Superior temporal gyrus (tissue), 1 donor: Measurements from ENCODE around the gene SRPK2.
"Not testable (repeated sequence)": the region's sequence is repeated elsewhere in the genome, so short reads cannot be mapped to it uniquely, and the experiment has no call there.

Source experiments
- DNase-seq: peaks from one replicate; pipeline ENCODE4 v3.0.0-alpha.2; 2016; ENCODE audit errors: extremely low spot score

Gene SRPK2

DNA sequence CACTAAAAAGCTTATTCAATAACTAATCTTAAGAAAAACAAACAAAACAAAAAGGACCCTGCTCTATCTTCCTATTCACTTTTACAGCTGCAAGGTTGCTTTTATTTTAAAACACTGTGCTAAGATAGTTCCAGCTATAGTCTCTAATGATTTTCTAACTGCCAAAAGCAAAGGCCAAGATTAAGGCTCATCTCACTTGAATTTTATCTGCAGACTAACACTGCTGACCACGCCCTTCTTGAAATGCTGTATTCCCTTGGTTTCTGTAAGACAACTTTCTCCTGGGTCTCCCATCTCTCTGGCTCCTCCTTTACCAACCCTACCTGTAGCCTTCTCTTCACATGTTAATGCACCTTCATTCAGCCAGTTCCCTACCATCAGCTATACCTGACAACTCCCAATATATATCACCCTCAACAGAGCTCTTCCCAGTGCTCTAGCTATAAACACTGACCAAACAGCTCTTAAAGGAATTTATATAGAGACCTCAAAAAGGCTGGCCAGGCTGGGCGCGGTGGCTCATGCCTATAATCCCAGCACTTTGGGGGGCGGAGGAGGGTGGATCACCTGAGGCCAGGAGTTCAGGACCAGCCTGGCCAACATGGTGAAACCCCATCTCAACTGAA lies 11.7 kb downstream of the SRPK2 start:
- DNase-seq: no peak

DNA sequence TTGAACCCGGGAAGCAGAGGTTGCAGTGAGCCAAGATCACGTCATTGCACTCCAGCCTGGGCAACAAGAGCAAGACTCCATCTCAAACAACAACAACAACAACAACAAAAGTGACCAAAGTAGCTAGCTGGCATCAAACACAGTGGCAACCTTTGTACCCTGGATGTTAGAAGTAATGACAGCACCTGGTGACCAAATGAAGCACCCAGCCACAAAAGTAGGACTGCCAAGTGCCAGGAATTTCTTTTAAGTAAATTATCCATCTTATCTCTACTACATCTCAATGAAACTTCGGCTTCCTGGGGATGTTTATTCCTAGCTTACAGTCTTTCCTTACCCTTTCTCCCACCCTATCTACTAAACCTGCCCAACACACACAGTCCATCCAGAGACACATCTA lies 18.8 kb downstream of the SRPK2 start:
- DNase-seq: no peak

DNA sequence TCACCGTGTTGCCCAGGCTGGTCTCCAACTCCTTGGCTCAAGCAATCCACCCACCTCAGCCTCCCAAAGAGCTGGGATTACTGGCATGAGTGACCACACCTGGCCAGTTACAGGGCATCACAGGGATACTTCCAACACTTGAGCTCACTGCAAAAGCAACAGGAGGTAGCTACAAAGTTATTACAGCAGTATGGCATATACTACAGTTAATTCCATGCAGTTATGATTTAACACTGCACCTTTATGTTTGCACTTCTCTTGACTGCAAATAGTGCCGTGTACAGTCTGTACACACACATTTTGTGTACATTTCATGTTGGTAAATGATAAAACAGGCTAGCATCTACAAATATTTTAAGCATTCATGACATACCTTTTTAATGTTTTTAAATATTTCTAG lies 21.3 kb downstream of the SRPK2 start:
- no peak for DNase-seq

DNA sequence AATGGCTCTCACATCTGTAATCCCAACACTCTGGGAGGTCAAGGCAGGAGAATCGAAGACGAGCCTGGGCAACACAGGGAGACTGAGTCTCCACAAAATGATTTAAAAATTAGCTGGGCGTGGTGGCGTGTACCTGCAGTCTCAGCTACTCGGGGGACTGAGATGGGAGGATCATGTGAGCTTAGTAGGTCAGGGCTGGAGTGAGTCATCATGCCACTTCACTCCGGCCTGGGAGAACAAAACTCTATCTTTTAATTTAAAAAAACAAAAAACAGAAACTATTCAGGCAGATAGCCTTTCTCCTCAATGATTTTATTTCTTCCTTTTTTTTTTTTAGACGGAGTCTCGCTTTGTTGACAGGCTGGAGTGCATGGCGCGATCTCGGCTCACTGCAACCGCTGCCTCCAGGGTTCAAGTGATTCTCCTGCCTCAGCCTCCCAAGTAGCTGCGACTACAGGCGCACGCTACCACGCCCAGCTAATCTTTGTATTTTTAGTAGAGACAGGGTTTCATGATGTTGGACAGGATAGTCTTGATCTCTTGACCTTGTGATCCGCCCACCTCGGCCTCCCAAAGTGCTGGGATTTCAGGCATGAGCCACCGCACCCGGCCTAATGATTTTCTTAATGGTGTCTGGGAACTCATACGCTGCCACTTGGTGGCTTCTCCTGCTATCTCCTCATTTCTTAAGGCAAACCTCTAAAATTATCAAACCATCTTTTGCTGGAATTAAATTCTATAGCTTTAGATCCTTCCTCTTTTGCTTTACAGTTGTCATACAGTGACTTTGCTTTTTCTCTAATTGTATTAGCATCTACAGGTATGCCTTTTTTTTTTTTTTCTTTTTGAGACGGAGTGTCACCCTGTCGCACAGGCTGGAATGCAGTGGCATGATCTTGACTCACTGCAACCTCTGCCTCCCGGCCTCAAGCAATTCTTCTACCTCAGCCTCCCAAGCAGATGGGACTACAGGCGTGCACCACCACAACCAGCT lies 22.9 kb downstream of the SRPK2 start:
- DNase-seq: no peak

DNA sequence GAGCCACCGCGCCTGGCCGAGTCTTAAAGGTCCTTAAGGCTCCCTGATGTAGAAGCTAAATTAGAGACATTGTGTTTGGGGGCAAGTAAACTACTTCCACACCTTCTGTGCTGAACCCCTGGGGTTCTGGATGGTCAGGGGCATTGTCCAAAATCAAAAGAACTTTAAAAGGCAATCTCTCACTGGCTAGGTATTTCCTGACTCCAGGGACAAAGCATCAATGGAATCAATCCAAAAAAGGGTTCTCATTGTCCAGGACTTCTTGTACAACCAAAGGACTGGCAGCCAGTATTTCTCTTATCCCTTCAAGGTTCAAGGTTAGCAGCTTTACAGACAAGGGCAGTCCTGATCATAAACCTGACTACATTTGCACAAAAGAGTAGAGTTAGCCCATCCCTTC lies 24.0 kb downstream of the SRPK2 start:
- no peak for DNase-seq

DNA sequence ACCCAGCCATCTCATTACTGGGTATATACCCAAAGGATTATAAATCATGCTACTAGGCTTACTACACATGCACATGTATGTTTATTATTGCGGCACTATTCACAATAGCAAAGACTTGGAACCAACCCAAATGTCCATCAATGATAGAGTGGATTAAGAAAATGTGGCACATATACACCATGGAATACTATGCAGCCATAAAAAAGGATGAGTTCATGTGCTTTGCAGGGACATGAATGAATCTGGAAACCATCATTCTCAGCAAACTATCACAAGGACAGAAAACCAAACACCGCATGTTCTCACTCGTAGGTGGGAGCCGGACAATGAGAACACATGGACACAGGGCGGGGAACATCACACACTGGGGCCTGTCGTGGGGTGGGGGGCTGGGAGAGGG lies 25.1 kb downstream of the SRPK2 start:
- not testable (repeated sequence) for DNase-seq

DNA sequence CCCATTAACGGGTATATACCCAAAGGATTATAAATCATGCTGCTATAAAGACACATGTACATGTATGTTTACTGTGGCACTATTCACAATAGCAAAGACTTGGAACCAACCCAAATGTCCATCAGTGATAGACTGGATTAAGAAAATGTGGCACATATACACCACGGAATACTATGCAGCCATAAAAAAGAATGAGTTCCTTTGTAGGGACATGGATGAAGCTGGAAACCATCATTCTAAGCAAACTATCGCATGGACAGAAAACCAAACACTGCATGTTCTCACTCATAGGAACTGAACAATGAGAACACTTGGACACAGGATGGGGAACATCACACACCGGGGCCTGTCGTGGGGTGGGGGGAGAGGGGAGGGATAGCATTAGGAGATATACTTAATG lies 26.0 kb downstream of the SRPK2 start:
- not testable (repeated sequence) for DNase-seq

DNA sequence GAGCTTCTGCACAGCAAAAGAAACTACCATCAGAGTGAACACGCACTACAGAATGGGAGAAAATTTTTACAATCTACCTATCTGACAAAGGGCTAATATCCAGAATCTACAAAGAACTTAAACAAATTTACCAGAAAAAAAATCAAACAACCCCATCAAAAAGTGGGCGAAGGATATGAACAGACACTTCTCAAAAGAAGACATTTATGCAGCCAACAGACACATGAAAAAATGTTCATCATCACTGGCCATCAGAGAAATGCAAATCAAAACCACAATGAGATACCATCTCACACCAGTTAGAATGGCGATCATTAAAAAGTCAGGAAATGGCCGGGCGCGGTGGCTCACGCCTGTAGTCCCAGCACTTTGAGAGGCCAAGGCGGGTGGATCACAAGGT lies 26.7 kb downstream of the SRPK2 start:
- not testable (repeated sequence) for DNase-seq

DNA sequence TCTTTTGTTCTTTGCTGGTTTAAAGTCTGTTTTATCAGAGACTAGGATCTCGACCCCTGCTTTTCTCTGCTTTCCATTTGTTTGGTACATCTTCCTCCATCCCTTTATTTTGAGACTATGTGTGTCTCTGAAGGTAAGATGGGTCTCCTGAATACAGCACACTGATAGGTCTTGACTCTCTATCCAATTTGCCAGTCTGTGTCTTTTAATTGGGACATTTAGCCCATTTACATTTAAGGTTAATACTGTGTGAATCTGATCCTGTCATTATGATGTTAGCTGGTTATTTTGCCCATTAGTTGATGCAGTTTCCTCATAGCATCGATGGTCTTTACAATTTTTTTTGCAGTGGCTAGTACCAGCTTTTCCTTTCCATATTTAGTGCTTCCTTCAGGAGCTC lies 28.6 kb downstream of the SRPK2 start:
- DNase-seq: not testable (repeated sequence)

DNA sequence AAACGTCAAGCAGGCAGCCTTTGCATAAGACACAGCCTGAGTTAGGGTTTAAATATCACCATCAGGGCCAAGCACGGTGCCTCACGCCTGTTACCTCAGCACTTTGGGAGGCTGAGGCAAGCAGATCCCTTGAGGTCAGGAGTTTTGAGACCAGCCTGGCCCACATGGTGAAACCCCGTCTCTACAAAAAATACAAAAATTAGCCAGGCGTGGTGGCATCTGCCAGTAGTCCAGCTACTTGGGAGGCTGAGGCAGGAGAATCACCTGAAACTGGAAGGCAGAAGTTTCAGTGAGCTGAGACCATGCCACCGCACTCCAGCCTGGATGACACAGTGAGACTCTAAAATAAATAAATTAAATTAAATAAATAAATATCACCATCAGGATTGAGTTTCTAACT lies 33.0 kb downstream of the SRPK2 start:
- no peak for DNase-seq

DNA sequence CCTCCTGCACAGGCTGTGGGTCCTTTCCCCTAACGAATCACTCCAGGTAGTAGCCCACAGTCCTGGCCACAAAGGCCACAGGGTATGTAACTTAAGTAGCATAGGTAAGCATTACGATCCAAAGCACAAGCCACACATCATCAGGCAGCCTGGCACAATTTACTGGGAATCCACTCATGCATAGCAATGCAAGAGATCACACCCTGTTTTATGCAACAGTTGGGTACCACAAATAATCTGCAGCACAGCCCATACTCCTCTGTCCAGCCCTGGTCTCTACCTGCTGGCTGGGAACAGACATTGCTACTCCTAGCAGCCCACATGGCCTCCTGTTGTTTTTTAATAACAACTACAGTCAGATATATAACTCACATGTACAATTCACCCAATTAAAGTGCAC lies 34.3 kb downstream of the SRPK2 start:
- no peak for DNase-seq

DNA sequence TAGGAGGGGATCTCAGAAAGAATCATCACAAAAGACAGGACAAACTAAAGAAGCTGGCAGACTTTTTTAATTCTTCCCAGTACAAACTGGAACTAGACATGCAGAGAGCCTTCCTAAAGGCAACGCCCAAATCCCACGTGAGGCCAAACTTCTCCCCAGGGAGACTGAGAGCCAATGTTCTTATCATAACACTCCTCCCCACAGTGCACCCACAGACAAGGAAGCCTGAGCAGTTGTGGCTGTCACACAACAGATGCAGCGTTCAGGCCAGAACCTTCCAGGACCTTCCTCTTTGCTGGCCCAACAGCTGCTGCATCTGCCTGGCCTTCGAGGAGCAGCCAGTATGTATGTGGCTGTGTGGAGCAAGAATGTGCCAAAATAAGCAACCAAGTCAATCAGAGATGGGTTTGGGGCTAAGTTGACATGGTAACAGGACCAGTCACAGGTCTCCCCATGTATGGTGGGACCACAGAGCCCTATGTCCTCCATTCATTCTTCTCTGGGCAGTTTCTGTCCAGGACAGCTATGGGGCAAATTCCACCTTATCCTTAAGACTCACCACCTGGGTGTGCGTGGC lies 34.9 kb downstream of the SRPK2 start:
- DNase-seq: no peak

DNA sequence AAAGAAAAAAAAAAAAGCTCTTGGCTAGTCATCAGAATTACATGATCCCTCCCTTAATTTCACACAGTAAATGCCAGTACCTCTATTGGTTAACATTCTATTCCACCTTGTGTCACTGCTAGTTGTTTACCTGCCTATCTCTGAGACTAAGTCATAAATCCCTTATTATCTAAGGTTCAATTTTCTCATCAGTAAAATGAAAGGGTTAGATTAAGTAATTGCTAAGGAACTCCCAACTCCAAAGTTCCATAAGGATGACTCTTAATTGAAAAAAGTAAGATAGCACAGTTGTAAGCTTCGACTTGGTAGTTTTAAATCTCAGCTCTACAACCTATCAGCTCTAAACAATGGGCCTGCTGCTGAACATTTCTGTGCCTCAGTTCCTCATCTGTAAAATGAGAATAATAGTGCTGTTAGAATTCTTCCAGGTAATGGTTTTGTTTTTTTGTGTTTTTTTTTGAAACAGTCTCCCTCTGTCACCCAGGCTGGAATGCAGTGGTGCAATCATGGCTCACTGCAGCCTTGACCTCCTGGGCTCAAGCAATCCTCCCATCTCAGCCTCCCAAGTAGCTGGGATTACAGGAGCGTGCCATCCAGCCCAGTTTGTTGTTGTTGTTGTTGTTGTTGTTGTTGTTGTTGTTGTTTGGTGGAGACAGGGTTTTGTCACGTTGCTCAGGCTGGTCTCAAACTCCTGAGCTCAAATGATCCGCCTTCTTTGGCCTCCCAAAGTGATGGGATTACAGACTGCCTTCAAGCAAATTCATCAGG lies 35.6 kb downstream of the SRPK2 start:
- no peak for DNase-seq

DNA sequence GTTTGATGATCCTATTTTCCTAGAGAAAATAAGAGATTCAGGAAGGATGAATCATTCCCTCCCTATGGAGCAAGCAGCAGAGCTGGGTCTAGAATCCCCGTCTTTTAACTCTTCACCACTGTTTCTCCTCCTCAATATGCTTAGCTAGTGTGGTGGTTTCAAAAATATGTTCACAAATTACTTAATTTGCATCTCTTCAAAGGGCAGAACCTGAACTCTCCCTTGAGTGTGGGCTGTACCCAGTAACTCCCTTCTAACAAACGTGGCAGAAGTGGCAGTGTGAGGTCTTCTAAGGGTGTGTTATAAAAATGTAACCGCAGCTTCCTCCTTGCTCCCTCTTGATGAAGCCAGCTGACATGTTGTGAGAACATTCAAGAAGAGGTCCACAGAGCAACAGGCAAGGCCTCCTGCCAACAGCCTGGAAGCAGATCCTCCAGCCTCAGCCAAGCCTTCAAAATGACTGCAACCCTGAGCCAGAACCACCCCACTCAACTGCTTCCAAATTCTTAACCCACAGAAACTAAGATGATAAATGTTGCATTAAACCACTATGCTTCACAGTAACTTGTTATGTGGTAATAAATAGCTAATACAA lies 36.6 kb downstream of the SRPK2 start:
- peak; percentile 75 for DNase-seq

DNA sequence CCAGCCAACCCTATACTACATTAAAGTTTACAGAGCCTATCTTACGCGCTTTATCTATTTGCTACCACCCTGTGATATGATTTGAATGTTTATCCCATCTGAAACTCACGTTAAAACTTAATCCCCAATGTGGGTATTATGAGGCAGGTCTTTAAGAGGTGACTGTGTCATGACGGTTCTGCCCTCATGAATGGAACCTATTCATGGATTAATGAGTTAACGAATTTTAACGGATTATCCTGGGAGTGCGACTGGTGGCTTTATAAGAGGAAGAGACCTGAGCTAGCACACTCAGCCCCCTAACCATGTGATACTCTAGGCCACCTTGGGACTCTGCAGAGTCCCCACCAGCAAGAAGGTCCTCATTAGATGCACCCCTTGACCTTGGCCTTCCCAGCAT lies 37.8 kb downstream of the SRPK2 start:
- no peak for DNase-seq

DNA sequence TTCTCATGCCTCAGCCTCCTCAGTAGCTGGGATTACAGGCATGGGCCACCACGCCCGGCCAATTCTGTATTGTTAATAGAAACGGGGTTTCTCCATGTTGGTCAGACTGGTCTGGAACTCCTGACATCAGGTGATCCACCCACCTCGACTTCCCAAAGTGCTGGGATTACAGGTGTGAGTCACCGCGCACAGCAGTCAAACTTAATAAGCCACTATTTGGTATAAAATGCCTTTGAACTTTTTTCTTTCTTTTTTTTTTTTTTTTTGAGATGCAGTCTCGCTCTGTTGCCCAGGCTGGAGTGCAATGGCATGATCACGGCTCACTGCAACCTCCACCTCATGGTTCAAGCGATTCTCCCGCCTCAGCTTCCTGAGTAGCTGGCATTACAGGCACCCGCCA lies 40.5 kb downstream of the SRPK2 start:
- DNase-seq: not testable (repeated sequence)

DNA sequence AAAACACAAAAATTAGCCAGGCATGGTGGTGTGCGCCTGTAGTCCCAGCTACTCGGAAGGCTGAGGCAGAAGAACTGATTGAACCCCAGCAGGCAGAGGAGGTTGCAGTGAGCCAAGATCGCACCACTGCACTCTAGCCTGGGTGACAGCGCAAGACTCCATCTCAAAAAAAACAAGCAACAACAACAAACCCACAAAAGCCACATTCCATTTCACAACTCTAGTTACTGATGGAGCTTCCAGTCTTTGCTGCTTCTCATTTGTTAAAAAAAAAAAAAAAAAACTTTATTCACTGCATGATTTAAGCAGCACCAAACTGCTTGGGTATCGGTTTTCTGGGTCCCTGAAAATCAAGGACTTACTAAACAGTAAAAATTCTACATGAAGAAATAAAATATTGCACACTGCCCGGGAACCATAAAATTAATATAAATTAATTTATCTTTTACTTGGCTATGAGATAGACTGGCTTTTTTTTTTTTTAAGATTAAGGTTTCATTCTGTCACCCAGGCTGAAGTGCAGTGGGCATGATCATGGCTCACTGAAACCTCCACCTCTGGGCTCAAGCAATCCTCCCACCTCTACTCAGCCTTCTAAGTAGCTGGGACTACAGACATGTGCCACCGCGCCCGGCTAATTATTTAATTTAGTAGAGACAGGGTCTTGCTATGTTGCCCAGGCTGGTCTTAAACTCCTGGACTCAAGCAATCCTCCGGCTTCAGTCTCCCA lies 42.0 kb downstream of the SRPK2 start:
- DNase-seq: no peak

DNA sequence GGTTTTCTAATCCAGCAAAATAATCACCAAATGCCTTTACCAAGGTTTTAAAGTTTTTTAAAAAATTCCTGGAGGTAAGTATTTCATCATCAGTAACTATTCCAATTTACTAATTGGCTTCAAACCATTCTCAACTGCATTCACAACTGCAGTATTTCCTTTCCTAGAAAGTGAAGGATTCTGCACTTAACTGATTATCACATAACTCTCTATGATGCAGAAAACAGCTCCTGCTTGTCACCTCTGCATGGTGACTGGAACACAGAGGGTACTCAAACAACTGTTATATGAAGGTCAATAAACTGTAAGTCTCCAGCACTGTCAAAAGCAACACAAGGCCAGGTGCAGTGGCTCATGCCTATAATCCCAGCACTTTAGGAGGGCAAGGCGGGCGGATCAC lies 42.6 kb downstream of the SRPK2 start:
- no peak for DNase-seq

DNA sequence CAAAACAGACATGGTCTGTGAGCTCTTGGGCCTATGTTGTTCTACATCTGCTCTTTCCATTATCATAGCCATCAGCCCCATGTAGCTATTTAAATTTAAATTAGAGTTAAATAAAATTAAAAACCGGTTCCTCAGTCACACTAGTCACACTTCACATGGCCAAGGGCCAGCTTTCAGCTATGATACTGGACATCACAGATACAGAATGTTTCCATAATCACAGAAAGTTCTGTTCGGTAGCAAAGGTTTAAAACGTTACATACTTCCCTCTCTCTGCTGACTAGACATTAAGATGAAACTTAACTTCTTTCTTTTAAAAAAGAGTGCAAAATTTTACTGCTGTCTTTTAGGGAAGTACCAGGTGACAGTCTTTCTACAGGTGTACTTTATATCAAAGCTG lies 43.0 kb downstream of the SRPK2 start:
- no peak for DNase-seq

DNA sequence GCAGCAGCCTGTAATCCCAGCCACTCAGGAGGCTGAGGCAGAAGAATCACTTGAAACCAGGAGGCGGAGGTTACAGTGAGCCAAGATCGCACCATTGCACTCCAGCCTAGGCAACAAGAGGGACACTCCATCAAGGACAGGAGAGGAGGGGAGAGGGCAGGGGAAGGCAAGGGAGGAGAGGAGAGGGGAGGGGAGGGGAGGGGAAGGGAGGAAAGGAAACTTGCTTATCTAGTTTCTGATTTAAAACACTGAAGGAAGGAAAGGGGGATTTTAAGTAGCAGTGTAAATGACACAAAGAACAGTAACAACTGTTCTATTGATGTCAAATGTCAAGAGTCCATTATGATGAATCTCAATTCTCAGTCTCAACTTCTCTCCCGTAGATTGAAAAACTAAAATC lies 43.7 kb downstream of the SRPK2 start:
- DNase-seq: no peak
